LNCAP (cell line): Measurements from ENCODE around the gene OR4C6.

ENCODE experiments used
- CTCF ChIP-seq: fragments of 450-650 bp; IDR thresholded peaks from 2 replicates; pipeline ENCODE4 v1.5.1; 2017; ENCODE audit warnings: mild to moderate bottlenecking

The OR4C6 gene

GRCh38 chr11:55661901-55662300, at the start of gene OR4C6:
Gene OR4C6 (plus strand): TSS chr11:55662201. CDS start chr11:55665167, 2,966 bp downstream.
- TF ChIP-seq CTCF: no peak

- TF ChIP-seq CTCF: no peak
Measured at GRCh38 chr11:55624531-55624930, 37.5 kb upstream of the OR4C6 start.

- TF ChIP-seq CTCF: no peak
Measured at GRCh38 chr11:55634813-55635212, 27.2 kb upstream of the OR4C6 start, which contains the start of gene OR4P4. Gene OR4P4 (plus strand): TSS chr11:55635113.

GRCh38 chr11:55648027-55648426, 14.0 kb upstream of the OR4C6 start, which contains the start of gene OR4S2:
Gene OR4S2 (plus strand): TSS chr11:55648327. CDS start chr11:55650904, 2,577 bp downstream.
- no peak for TF ChIP-seq CTCF

- TF ChIP-seq CTCF: no peak
Measured at GRCh38 chr11:55652560-55652959, 9.4 kb upstream of the OR4C6 start.

GRCh38 chr11:55655096-55655495, 6.9 kb upstream of the OR4C6 start:
- no peak for TF ChIP-seq CTCF

GRCh38 chr11:55658031-55658573, 3.9 kb upstream of the OR4C6 start:
- TF ChIP-seq CTCF: no peak

- TF ChIP-seq CTCF: no peak
Measured at GRCh38 chr11:55658608-55659007, 3.4 kb upstream of the OR4C6 start.
